ENCODE measurements around the gene GPRIN2. TPM values are rescaled to one million over a fixed set of nuclear protein-coding genes. Genes with fewer than 3 reads are reported as not detected.

The GPRIN2 gene
- total RNA-seq, 2 donors from 2014 or later, result 0.26 to 0.67 TPM

GRCh38 chr10:46523119-46523961 lies 33.1 kb downstream of the GPRIN2 start:
- no peaks in the 10 kb centered on the region for H3K9me3 ChIP-seq
- H3K36me3 ChIP-seq, result no peaks in the 10 kb centered on the region
- no peak for DNase-seq (ENCODE audit: low spot score)
- no peak overlapping the region for H3K27ac ChIP-seq
- TF ChIP-seq, protein P1, sequence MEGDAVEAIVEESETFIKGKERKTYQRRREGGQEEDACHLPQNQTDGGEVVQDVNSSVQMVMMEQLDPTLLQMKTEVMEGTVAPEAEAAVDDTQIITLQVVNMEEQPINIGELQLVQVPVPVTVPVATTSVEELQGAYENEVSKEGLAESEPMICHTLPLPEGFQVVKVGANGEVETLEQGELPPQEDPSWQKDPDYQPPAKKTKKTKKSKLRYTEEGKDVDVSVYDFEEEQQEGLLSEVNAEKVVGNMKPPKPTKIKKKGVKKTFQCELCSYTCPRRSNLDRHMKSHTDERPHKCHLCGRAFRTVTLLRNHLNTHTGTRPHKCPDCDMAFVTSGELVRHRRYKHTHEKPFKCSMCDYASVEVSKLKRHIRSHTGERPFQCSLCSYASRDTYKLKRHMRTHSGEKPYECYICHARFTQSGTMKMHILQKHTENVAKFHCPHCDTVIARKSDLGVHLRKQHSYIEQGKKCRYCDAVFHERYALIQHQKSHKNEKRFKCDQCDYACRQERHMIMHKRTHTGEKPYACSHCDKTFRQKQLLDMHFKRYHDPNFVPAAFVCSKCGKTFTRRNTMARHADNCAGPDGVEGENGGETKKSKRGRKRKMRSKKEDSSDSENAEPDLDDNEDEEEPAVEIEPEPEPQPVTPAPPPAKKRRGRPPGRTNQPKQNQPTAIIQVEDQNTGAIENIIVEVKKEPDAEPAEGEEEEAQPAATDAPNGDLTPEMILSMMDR (IDR thresholded peaks at IDR 0.05), result no peak
- H3K4me3 ChIP-seq, result no peak overlapping the region
- H3K4me1 ChIP-seq, result peaks cover 0 to 7% of the 10 kb centered on the region in 2 donors
- H3K27me3 ChIP-seq, result no peaks in the 10 kb centered on the region

DNA sequence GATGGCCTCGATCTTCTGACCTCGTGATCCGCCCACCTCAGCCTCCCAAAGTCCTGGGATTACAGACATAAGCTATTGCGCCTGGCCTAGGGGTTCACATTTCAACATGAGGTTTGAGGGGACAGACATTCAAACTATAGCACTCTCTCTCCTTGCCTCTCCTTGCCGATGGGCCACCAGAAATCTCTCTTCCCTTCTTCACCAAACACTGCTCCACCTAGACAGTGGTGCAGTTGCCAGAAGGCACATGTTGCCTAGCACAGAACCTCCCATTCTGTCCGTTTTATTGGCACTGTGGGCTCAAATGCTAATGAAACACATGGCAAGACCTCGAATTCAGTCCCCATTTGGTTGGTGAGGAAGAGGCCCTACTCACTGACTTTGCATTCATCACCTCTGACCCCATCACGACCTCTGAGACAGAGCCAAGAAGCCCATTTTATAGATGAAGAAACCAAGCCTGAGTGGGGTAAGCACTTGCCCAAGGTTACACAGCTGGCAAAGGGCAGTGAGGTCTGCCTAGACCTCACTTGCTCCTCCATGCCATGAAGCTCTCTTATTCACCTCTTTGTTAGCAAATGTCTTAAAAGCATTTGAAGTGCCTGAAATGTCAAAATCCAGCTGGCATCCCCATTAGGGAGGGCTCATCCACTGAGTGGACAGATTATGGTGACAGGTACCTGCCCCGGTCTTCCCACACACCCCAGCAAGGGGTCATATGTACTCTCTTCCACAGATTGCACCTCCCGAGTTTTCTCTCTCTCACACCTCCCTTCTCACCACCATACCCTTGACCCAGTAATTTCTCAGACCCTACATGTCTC lies 34.0 kb downstream of the GPRIN2 start:
- peaks cover 0 to 7% of the 10 kb centered on the region in 2 donors for H3K4me1 ChIP-seq
- DNase-seq (ENCODE audit: low spot score), result no peak

GRCh38 chr10:46520941-46521340 lies 35.5 kb downstream of the GPRIN2 start:
- Histone ChIP-seq H3K36me3 (no peaks in the 10 kb centered on the region), H3K27ac (no peak overlapping the region), H3K4me3 (no peak overlapping the region), H3K4me1 (peaks cover 0 to 7% of the 10 kb centered on the region in 2 donors), H3K27me3 (no peaks in the 10 kb centered on the region), H3K9me3 (no peaks in the 10 kb centered on the region)
- no peak for DNase-seq (ENCODE audit: low spot score)
- TF ChIP-seq, protein P1 (IDR thresholded peaks at IDR 0.05), result no peak

More for the DNA sequence above, 34.0 kb downstream of the GPRIN2 start:
- no peak overlapping the region for H3K4me3 ChIP-seq
- H3K9me3 ChIP-seq, result no peaks in the 10 kb centered on the region
- no peaks in the 10 kb centered on the region for H3K36me3 ChIP-seq
- no peaks in the 10 kb centered on the region for H3K27me3 ChIP-seq
- TF ChIP-seq, protein P1 (IDR thresholded peaks at IDR 0.05), result no peak
- no peak overlapping the region for H3K27ac ChIP-seq

GRCh38 chr10:46520381-46520780 lies 36.1 kb downstream of the GPRIN2 start:
- no peak for DNase-seq (ENCODE audit: low spot score)
- TF ChIP-seq, protein P1 (IDR thresholded peaks at IDR 0.05), result no peak
- no peak overlapping the region for H3K27ac ChIP-seq
- H3K9me3 ChIP-seq, result no peaks in the 10 kb centered on the region
- no peaks in the 10 kb centered on the region for H3K36me3 ChIP-seq
- H3K4me3 ChIP-seq, result no peak overlapping the region
- no peaks in the 10 kb centered on the region for H3K27me3 ChIP-seq
- H3K4me1 ChIP-seq, result peaks cover 0 to 7% of the 10 kb centered on the region in 2 donors

DNA sequence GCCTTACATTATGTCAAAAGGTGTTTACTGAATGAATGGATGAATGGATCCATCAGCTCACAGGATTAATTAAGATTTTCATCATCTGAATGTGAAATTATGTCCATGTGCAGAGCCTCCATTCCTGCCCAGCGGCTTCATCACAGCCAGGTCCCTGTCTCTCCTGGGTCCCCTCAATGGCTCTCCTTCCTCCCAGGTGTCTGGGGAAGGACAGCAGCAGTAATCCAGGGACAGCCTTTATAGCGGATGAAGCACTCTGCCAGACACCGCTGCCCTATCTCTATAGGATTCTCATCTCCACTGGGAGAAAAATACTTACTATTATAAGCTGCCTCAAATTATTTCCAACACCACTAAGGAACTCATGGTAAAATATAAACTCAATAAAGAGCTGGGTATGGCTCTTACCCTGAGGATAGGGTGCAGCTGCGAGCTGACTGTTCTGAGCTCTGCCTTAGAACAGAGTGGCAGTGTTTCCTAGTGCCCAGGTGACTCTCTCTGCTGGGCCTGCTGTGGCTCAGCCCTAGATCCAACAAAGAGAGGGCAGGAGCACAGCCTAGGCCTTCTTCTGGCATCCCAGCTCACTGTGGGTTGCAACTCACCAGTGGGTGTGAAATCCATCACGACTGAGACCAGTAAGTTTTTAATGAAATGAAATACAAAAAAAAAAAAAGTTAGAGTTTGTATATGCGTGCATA lies 38.3 kb downstream of the GPRIN2 start:
- Histone ChIP-seq H3K4me1 (peaks cover 0 to 1% of the 10 kb centered on the region in 2 donors), H3K27me3 (no peaks in the 10 kb centered on the region), H3K36me3 (no peaks in the 10 kb centered on the region), H3K4me3 (no peak overlapping the region), H3K9me3 (no peaks in the 10 kb centered on the region), H3K27ac (no peak overlapping the region)
- TF ChIP-seq, protein P1 (IDR thresholded peaks at IDR 0.05), result no peak
- DNase-seq (ENCODE audit: low spot score), result no peak

Measured in right atrium auricular region (tissue), 2 donors.